Measurements from ENCODE around the gene BCL7B.
"Not testable (repeated sequence)": the region's sequence is repeated elsewhere in the genome, so short reads cannot be mapped to it uniquely, and the experiment has no call there.

BCL7B gene

DNA sequence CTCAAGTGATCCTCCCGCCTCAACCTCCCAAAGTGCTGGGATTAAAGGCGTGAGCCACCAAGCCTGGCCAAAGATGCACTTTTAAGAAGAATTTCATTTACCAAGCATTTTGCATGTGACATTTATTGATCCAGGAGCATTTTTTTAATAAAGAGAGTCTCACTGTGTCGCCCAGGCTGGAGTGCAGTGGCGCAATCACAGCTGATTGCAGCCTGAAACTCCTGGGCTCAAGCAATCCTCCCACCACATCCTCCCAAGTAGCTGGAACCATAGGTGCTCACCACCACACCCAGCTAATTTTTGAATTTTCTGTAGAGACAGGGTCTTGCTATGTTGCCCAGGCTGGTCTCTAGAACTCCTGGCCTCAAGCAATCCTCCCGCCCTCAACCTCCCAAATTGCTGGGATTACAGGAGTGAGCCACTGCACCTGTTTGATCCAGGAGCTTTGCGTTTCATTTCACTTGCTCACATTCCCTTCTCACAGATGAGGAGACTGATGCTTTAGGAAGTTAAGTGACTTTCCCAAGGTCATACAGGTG, 25.2 kb upstream of the BCL7B start:
- TF ChIP-seq, protein P1, sequence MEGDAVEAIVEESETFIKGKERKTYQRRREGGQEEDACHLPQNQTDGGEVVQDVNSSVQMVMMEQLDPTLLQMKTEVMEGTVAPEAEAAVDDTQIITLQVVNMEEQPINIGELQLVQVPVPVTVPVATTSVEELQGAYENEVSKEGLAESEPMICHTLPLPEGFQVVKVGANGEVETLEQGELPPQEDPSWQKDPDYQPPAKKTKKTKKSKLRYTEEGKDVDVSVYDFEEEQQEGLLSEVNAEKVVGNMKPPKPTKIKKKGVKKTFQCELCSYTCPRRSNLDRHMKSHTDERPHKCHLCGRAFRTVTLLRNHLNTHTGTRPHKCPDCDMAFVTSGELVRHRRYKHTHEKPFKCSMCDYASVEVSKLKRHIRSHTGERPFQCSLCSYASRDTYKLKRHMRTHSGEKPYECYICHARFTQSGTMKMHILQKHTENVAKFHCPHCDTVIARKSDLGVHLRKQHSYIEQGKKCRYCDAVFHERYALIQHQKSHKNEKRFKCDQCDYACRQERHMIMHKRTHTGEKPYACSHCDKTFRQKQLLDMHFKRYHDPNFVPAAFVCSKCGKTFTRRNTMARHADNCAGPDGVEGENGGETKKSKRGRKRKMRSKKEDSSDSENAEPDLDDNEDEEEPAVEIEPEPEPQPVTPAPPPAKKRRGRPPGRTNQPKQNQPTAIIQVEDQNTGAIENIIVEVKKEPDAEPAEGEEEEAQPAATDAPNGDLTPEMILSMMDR (IDR thresholded peaks at IDR 0.05; ENCODE audit: low read depth, low read length, missing control alignments), result no peak
- DNase-seq (ENCODE audit: extremely low read depth, low read depth), result no peak
- no peak overlapping the region for H3K4me3 ChIP-seq (replicated peaks; ENCODE audit: low read depth, low read length)

DNA sequence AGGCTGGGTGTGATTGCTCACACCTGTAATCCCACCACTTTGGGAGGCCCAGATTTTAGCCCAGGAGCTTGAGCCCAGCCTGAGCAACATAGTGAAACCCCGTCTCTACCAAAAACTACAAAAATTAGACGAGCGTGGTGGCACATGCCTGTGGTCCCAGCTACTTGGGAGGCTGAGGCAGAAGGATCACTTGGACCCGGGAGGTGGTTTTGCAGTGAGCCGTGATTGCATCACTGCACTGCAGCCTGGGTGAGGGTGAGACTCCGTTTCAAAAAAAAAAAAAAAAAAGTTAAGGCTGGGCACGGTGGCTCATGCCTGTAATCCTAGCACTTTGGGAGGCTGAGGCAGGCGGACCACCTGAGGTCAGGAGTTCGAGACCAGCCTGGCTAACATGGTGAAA, 23.5 kb upstream of the BCL7B start:
- H3K4me3 ChIP-seq (replicated peaks; ENCODE audit: low read depth, low read length); DNase-seq (ENCODE audit: extremely low read depth, low read depth): not testable (repeated sequence)

DNA sequence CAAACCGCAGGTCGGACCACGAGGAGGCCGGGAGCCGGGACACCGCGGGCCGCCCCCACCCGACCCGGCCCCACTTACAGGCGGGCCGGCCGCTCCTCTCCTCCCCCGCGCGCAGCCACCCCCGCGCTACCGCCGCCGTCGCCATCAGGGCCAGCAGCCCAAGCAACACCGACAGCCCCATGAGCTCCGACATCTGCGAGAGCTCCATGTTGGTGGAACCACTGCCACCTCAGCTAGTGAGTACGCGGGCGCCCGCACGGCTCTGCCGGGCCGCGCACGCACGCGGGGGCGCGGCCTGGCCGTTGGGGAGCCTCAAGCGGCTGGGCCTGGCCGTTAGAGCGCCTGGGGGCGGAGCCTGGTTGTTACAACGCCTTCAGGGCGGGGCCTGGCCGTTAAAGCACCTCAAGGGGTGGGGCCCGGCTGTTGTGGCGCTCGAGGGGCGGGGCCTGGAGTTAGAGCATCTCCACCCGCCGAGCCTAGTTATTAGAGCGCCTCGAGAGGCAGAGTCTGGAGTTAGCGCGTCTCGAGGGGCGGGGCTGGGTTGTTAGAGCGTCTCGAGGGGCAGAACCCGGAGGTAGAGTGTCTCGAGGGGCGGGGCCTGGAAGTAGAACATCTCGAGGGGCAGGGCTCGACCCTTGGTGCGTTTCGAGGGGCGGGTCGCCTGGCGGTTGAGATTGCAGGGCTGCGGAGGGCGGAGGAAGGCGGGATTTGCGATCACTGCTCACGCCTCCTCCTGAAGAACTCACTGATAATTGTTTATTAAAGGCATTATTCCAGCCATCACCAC, 21.0 kb upstream of the BCL7B start, which contains the start of gene TBL2:
TBL2 (minus strand) TSS at position 238 of the 787 bp plus-strand sequence; CDS start at position 208, 30 bp downstream.
- peak within 1 kb of the TSS; percentile 96 for H3K4me3 ChIP-seq (replicated peaks; ENCODE audit: low read depth, low read length)
- TF ChIP-seq, protein P1 (IDR thresholded peaks at IDR 0.05; ENCODE audit: low read depth, low read length, missing control alignments), result no peak
- DNase-seq (ENCODE audit: extremely low read depth, low read depth), result peak; percentile 87

DNA sequence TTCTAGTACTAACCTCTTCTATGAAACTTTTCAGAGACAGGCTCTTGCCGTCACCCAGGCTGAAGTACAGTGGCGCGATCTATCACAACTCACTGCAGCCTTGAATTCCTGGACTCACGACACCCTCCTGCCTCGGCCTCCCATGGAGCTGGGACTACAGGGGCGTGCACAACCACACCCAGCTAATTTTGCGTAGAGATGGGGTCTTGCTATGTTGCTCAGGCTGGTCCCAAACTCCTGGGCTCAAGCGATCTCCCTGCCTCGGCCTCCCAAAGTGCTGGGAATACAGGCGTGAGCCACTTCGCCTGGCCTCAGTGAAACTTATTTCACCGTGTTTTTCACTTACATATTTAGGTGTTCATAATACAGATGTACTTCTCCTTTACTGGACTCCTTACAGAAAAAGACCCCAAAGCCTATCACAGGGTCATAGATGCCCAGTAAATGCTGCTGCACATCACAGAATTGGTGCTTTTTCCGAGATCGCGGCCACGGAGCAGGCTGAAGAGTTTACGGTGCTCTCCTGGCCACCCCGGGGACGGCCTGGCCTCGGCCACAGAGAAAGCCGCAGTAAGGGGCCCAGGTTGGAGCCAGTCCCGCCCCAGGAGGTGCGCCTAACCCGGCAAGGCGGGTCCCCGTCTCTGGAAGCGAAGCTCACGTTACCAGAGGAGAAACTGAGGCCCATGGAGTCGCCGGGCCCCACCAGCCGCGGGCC, 20.3 kb upstream of the BCL7B start:
- TF ChIP-seq, protein P1 (IDR thresholded peaks at IDR 0.05; ENCODE audit: low read depth, low read length, missing control alignments), result no peak
- H3K4me3 ChIP-seq (replicated peaks; ENCODE audit: low read depth, low read length), result peak overlapping the region; percentile 96
- no peak for DNase-seq (ENCODE audit: extremely low read depth, low read depth)

DNA sequence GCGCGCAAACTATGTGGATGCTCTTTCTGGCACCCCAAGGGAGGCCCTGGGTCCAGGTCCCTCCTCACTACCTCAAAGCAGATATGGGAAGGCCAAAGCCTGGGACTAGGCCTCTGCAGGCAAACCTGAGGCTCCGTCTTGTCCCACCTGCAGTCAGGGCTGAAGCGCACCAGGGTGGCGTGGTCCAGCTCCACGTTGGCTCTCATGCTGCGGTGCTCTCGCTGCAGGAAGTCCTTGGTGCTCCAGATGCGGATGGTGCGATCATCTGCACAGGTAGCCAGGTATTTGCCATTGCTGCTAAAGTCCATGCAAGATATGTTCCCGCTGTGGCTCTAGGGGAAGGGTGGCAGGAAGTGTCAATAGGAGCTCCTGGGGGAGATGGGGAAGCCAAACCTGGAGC, 16.3 kb upstream of the BCL7B start:
- TF ChIP-seq, protein P1 (IDR thresholded peaks at IDR 0.05; ENCODE audit: low read depth, low read length, missing control alignments), result no peak
- DNase-seq (ENCODE audit: extremely low read depth, low read depth), result no peak
- no peak overlapping the region for H3K4me3 ChIP-seq (replicated peaks; ENCODE audit: low read depth, low read length)

DNA sequence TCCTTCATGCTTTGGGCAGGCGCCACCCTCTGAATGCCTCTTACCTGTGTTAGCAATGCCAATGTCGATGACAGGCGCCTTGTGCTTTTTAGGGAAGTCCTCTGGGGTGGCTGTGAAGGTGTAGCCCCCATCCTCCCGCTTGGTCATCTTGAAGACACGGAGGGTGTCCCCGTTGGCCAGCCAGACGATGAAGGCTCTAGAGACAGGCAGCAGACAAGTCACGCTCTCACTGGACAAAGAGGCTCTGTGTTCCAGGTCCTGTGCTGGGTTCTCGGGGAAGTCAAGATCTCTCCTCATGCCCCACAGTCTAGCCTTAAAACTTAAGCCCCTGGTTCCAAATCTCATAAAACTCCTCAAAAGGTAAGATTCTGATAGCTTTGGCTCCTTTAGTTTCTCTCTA, 15.8 kb upstream of the BCL7B start:
- no peak overlapping the region for H3K4me3 ChIP-seq (replicated peaks; ENCODE audit: low read depth, low read length)
- DNase-seq (ENCODE audit: extremely low read depth, low read depth), result no peak
- TF ChIP-seq, protein P1 (IDR thresholded peaks at IDR 0.05; ENCODE audit: low read depth, low read length, missing control alignments), result no peak

DNA sequence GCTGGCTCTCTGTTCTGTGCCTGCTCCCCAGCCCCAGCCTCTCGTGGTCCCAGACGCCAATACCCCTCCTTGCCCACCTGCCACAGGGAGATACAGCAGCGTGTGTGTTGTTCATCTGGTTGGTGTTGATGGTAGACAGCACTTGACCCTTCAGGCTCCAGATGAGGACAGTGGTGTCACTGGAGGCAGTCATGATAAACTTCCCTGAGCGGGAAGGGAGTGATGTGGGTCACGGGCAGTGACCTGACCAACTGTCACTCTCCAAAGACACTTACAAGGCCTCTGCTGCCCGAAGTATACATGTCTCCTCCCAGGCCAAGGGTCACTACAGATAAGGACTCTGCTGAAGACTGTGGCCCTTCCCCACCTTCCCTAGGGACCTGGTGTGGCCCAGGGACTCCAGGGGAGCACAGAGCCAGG, 15.3 kb upstream of the BCL7B start:
- H3K4me3 ChIP-seq (replicated peaks; ENCODE audit: low read depth, low read length), result no peak overlapping the region
- TF ChIP-seq, protein P1 (IDR thresholded peaks at IDR 0.05; ENCODE audit: low read depth, low read length, missing control alignments), result no peak
- no peak for DNase-seq (ENCODE audit: extremely low read depth, low read depth)
